Measurements from ENCODE around the gene NLRP9.

DNA sequence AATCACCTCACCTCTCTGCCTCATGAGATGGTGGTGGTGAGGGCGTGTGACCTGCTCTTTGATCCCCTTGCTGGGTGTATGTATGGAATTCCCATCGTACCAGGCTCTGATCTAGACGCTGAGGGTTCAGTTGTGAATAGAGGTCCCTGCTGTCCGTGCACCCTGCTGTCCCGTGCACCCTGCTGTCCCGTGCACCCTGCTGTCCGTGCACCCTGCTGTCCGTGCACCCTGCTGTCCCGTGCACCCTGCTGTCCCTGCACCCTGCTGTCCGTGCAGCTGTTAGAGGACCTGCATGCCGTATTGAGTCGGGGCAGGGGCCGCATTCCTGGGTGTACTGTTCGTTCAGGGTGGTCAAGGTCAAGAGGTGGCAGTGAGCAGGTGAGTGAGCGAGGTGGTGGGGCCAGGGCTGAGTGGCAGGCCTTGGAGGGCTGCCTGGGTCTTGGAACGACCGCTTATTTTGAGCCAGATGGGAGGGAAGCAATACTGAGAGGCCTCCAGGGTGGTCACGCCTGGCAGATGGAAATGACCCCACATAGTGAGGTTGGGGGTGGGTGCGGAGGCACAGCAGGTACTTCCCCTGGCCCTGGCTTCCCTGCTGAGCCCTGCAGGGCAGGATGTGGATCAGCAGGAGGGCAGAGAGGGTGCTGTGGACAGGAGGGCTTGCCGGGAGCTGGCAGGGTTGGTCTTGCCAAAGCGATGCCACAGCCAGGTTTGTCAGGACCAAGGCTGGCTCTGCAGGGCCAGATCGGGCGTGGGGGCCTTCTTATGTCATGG lies 67.7 kb downstream of the NLRP9 start:
- TF ChIP-seq, protein P1, sequence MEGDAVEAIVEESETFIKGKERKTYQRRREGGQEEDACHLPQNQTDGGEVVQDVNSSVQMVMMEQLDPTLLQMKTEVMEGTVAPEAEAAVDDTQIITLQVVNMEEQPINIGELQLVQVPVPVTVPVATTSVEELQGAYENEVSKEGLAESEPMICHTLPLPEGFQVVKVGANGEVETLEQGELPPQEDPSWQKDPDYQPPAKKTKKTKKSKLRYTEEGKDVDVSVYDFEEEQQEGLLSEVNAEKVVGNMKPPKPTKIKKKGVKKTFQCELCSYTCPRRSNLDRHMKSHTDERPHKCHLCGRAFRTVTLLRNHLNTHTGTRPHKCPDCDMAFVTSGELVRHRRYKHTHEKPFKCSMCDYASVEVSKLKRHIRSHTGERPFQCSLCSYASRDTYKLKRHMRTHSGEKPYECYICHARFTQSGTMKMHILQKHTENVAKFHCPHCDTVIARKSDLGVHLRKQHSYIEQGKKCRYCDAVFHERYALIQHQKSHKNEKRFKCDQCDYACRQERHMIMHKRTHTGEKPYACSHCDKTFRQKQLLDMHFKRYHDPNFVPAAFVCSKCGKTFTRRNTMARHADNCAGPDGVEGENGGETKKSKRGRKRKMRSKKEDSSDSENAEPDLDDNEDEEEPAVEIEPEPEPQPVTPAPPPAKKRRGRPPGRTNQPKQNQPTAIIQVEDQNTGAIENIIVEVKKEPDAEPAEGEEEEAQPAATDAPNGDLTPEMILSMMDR (IDR thresholded peaks at IDR 0.05) = no peak
- no peak for TF ChIP-seq POLR2A (IDR thresholded peaks at IDR 0.05)

Data from uterus (tissue), 2 donors.